HG03565 (cell line): Measurements from ENCODE around the gene TESK1.

Experiments used
- ATAC-seq: cut with Tn5 transposase; IDR thresholded peaks from one replicate; pipeline ENCODE4 v1.9.1; 2021; ENCODE audit warnings: mild to moderate bottlenecking, moderate library complexity; ENCODE audit not compliant: unreplicated experiment

The TESK1 gene

DNA sequence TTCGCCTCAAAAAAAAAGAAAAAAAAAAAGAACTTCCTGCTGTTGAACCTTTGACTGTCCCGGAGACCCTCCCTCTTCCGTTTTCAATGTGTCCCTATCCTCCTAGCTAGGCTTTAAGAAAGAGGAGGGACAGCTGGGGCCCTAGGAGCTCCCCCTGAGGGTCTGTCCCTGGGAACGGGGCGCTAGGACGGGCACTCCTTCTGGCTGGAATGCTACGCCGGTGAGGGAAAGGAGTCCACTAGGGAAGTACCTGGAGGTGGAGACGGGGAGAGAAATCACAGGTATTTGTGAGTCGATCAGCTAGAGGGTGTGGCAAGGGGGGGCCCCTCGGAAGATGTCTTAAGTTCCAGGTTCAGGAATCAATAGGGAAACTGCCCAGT is 41.1 kb downstream of the TESK1 start:
- no peak for ATAC-seq

- peak; percentile 75 for ATAC-seq
Measured at GRCh38 chr9:35646533-35647265, 41.6 kb downstream of the TESK1 start.

DNA sequence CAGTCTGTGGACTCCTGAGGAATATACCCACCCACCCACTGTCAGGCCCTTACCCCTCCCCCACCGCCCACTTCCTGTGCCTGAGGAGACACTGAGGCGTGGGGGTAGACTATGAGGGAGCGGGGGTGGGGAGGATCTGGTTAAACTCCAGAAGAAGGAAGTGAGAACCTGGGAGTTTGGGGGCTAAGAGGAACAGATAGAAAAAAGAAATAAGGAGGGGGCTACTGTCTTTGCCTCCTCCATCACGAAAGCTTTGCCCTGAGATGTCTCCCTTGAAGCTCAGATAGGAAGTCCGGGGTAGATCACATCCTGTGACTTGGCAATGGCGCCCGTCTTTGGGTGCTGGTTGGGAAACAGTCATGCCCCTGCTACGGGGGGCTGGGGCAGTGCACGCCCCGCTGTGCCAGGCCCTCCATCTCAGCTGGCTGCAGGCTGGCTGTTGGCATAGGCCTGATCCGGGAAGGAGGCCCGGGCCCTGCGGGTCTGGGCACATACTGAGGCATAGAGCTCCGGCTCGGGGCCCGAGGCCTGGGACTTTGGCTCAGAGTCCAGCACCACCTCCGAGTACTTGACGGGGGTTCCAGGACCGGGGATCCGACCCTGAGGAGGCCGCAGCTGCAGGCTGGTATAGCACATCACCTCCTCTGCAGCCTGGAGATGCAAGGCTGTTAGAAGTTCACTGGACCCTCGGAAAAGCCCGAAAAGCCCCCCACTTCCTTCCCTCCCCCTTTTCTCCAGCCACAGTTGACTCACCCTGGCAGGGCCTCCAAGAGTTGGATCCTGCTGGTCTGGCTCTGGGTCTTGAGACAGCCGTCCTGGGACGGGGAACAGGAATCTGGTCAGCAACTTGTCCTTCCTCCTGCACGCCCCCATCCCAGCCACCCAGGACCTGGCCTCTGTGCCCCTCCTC is 44.6 kb downstream of the TESK1 start:
- ATAC-seq = no peak

- ATAC-seq = no peak
Measured at GRCh38 chr9:35650341-35651158, 45.5 kb downstream of the TESK1 start, which contains the start of gene SIT1. Gene SIT1, minus strand, starts transcription at chr9:35650931. Its CDS starts 78 bp downstream, at chr9:35650853.

GRCh38 chr9:35651956-35652828 is 47.1 kb downstream of the TESK1 start:
- no peak for ATAC-seq

DNA sequence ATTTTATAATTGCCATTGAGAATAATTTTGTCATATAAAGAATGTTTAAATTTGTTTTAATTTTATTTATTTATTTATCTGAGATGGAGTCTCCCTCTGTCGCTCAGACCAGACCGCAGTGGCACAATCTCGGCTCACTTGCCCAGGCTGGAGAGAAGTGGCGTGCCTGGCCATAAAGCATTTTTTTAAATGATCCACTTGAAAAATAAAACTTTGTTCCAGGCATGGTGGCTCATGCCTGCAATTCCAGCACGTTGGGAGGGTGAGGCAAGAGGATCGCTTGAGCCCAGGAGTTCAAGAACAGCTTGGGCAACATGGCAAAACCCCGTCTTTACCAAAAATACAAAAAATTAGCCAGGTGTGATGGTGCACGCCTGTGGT is 47.8 kb downstream of the TESK1 start:
- no peak for ATAC-seq

GRCh38 chr9:35653611-35654010 is 48.5 kb downstream of the TESK1 start:
- ATAC-seq = no peak

GRCh38 chr9:35656348-35656747 is 51.3 kb downstream of the TESK1 start:
- ATAC-seq = no peak

DNA sequence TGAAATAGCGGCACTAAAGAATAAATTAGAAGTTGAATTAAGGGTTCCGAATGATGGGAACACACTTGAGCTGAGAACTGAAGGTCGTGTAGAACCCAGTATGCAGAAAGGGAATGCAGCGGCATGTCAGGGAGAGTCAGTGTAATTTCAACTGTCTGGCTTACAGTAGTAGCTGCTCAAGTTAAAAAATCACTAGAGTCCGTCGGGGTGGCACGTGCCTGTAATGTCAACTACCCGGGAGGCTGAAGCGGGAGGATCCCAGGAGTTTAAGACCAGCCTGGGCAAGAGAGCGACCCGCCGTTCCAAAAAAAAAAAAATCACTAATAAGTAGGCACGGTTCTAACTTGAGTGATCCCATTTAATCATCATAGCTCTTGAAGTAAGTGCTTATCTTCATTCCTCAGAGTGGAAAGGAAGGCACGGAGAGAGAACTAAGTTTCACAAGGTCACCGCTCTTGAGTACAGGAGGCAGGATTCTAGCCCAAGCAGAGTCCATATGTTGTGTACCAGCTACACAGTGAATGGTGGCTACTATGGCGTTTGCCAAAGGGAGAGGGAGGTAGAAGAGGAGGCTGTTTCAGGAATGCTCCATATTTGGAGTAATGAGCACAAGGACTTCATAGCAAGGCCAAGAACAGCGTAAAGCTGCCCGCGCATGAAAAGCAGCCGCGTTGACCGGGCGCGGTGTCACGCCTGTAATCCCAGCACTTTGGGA is 51.9 kb downstream of the TESK1 start:
- no peak for ATAC-seq

- peak; percentile 87 for ATAC-seq
Measured at GRCh38 chr9:35657546-35658136, 52.6 kb downstream of the TESK1 start, which contains the start of gene RMRP. Gene RMRP, minus strand, starts transcription at chr9:35658019.

- peak; percentile 49 for ATAC-seq
Measured at GRCh38 chr9:35658137-35658967, 53.3 kb downstream of the TESK1 start, which contains the start of gene CCDC107. Gene CCDC107, plus strand, starts transcription at chr9:35658292. Its CDS starts 88 bp downstream, at chr9:35658380.

DNA sequence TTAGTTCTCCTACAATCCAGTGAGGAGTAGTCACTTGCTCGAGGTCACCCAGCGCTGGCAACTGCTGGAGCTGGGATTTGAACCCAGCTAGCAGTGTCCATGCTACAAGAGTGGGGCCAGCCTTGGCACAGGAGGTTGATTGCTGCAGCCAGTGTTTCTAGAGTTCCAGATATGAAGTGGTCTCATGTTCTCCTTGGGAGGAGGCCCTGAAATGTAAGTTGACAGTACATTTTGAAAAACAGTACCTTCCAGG is 53.8 kb downstream of the TESK1 start:
- no peak for ATAC-seq

DNA sequence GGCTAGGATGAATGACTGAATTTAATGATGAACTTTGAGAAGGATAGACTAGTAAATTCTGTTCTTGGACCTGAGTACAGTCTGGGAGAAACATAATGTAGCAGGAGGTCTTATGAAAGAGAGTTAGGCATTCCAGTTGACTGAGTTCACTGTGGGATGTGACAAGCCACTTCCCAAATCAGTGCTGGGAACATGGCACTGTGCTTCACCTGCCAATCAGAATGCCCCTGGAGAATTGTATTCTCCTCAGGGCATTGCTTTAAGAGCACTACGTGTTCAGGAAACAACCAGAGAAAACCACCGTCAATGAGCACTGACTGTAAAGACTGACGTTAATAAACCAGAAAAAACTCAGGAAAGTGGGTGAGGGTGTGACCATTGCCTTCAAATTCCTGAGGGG is 54.3 kb downstream of the TESK1 start:
- ATAC-seq = no peak
